RKO (cell line): Measurements from ENCODE around the gene PRMT2.
"Not testable (repeated sequence)": the region's sequence is repeated elsewhere in the genome, so short reads cannot be mapped to it uniquely, and the experiment has no call there.

Experiments
- DNase-seq: peaks from one replicate; pipeline ENCODE4 v3.0.0-alpha.2; 2016; ENCODE audit warnings: low spot score

PRMT2 gene

DNA sequence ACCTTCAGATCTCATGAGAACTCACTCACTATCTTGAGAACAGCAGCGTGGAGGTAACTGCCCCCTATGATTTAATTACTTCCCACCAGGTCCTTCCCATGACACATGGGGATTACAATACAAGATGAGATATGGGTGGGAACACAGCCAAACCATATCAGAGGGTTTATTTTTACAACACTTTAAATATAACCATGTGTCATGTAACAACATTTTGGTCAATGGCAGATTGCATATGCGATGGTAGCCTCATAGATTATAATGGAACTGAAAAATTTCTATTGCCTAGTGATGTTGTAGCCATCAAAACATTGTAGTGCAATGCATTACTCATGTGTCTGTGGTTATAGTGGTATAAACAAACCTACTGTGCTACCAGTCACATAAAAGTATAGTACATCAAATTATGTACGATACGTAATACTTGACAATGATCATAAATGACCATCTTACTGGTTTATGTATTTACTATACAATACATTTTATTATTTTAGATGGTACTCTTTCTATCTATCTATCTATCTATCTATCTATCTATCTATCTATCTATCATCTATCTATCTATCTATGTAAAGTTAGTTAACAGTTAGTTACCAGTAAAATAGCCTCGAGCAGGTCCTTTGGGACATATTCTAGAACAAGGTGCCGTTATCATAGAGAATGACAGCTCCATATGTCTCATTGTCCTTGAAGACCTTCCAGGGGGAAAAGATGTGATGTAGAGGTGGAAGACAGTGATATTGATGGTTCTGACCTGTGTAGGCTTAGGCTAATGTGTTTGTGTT, 18.0 kb upstream of the PRMT2 start:
- DNase-seq: no peak

DNA sequence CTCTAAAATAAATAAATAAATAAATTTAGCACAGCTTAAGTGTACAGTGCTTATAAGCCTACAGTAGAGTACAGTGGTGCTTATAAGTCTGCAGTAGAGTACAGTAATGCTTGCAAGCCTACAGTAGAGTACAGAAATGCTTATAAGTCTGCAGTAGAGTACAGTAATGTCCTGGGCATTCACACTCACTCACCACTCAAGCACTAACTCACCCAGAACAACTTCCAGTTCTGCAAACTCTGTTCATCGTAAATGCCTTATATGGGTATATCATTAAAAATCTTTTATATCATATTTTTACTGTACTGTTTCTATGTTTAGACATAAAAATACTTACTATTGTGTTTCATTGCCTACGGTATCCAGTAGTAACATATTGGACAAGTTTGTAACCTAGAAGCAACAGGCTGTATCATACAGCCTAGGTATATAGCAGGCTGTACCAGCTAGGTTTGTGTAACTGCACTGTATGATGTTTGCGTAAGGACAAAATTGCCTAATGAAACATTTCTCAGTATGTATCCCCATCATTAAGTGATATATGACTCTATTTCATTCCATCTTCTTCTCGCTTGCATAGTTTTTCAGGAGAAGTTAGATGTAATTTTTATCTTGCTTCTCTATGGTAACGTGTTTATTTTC, 16.6 kb upstream of the PRMT2 start:
- no peak for DNase-seq

DNA sequence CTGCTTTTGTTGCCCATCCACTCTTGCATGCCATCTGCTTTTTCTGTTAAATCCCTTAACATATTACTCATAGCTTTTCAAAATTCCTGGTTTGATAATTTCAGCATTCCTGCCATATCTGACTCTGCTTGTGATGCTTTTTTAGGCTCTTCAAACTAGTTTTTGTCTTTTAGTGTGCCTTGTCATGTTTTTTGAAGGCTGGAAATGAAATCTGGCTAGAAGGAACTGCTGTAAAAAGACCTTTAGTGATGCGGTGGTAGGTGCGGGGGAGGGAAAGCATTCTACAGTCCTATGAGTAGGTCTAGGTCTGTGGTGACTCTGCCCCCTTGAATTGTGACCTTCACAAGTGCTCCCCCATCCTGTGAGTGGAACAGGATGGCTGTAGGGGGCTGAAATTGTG, 15.6 kb upstream of the PRMT2 start:
- no peak for DNase-seq

DNA sequence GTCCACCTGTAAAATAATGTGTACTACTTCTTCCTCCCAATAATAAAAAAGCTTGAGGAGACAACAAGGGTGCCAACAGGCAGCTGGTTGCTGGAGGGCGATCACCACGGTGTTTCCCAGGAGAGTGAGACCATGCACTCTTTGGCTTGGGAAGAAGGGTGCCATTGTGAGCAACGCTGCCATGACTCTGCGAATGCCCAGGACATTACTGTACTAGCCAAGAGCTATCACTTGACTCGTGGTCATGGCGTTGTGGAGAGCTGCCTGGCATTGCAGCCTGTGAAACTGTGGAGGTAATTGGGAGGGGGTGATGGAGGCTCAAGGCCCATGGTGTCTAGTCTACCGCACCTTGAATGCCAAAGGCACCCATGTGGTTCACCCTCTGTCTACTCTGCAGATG, 14.6 kb upstream of the PRMT2 start:
- no peak for DNase-seq

- DNase-seq: no peak
These were observed 13.9 kb upstream of the PRMT2 start for GRCh38 chr21:46621457-46622182.

- no peak for DNase-seq
These were observed 13.2 kb upstream of the PRMT2 start for GRCh38 chr21:46622226-46622625.

DNA sequence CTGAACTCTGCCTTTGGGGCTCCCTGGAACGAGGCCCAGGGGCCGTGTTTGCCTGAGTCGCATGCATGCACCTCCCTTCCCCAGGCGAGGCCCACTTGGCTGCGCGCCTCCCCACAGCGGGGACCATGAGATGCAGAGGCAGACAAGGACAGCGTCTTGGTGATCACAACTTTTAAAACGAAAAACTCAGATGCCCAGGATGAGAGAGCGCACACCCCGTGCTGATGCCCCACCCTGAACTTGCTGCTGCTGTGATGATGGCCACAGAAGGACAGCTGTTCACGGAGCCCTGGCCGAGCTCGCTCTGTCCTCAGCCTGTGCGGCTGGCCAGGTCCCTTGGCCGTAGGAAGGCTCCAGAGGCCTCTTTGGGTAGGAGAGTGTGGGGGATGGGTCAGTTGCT, 11.4 kb upstream of the PRMT2 start:
- no peak for DNase-seq

DNA sequence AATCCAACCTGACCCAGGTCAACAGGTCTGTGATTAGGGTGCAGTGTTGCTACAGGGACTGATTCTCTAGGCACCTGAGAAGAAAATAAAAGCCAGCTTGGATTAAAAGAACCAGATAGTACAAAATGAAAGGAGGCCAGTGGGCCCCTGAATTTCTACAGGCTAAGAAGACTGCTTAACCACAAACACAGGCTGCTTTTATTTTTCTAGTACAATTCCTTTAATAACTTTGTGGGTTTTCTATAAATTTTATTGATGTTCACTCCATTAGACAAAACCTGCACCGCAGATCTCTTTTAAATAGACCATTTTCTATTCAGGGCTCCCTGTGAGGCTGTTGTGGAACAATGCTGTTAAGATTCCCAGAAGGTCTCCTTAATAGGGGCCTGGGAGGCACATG, 9.7 kb upstream of the PRMT2 start:
- no peak for DNase-seq

DNA sequence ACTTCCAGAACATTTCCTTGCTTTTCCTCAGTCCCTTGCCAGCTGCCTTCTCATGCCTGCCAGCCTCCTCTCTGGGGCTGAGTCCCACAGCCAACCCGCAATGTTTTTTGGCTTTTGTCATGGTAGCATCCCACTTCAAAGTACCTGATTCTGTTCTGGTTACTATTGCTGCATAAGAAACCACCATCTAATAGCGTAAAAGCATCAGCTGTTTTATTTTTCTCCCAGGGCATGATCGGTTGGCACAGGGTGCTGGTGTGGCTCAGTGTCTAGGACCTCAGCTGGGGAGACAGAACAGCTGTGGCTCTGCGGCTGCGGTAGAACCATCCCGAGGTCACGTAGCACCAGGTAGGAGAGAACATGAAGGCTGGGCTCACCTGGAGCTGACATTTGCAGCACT, 8.9 kb upstream of the PRMT2 start:
- DNase-seq: no peak

GRCh38 chr21:46626975-46627501, 8.4 kb upstream of the PRMT2 start:
- DNase-seq: no peak

DNA sequence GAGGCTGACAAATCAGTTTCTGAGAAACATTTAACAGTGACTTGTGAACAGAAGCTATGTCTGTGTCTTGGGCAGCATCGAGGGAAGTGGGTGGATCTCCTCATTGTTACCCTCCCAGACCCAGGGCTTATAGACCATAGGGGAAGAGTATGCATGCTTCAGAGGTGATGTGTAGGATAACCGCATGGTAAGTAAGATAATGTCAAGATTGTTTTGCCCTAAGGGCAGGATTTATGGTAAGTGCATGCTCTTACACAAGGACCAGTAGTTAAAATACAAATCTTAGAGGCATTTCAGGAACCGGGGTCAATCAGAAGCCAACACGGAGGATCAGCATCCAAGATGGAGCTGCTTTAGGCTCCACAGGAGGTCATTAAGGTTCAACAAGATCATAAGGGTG, 7.7 kb upstream of the PRMT2 start:
- no peak for DNase-seq

DNA sequence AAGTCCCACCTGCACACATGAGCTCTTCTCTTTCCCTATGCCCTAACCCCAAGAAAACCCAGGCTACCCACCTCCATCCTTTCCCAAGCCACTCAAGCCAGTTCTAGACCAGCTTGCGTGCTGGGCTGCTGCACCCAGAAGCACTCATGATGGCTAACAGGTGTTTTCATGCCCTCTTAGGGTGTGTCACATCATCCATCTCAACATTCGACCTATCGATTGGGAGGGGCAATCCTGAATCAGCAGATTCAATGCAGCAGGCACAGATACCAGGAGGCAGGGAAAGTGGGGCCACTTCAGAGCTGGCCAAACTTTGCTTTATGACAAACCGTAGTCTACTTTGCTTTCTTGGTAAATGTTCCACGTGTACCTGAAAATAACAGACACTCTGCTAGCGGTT, 6.6 kb upstream of the PRMT2 start:
- DNase-seq: no peak

DNA sequence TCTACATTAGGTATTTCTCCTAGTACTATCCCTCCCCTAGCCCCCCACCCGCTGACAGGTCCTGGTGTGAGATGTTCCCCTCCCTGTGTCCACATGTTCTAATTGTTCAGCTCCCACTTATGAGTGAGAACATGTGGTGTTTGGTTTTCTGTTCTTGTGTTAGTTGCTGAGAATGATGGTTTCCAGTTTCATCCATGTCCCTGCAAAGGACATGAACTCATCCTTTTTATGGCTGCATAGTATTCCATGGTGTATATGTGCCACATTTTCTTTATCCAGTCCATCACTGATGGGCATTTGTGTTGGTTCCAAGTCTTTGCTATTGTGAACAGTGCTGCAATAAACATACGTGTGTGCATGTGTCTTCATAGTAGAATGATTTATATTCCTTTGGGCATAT, 4.6 kb upstream of the PRMT2 start:
- not testable (repeated sequence) for DNase-seq

- no peak for DNase-seq
These were observed 1.9 kb upstream of the PRMT2 start for GRCh38 chr21:46633566-46633965.

- no peak for DNase-seq
These were observed 1.0 kb upstream of the PRMT2 start for GRCh38 chr21:46634427-46634826.

- DNase-seq: peak; percentile 89
These were observed 529 bp upstream of the PRMT2 start for GRCh38 chr21:46634966-46635323.

GRCh38 chr21:46636181-46636512, 673 bp downstream of the PRMT2 start:
- no peak for DNase-seq

- peak; percentile 8 for DNase-seq
These were observed 1.2 kb downstream of the PRMT2 start for GRCh38 chr21:46636550-46637285.

- DNase-seq: peak; percentile 25
These were observed 2.7 kb downstream of the PRMT2 start for GRCh38 chr21:46637952-46638746.

DNA sequence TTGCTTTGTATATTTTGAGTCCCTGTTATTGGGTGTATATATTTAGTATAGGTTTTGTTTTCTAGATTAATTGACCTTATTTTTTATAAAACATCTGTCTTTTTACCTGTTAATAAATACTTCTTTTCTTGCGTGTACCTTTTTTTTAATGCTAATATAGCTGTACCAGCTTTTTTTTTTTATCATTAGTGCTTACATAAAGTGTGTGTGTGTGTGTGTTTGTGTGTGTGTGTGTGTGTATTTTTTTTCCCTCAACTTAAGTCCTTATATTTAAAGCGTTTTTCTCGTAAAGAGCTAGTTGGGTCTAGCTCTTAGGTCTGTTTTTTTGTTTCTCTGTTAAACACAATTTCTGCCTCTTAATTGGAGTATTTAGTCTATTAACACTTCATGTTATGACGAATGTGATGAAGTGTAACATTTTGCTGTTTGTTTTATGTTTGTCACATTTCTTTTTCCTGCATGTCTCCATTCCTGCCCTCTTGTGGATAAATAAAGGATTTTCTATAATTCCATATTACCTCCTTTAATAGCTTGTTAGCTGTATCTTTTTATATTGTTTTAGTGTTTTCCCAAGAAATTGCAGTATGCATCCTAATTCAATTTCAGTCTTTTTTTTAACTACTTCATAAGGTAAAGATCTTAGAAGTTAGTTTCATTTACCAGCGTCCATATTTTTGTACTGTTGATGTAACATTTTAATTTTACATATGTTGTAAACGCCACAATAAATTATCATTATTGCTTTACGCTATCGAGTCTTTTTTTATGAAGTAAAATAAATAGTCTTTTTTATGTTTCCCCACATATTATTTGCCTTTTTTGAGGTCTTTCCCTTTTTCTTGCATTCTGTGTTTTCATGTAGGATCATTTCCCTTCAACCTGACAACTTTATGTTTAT, 4.3 kb downstream of the PRMT2 start:
- DNase-seq: peak; percentile 69

DNA sequence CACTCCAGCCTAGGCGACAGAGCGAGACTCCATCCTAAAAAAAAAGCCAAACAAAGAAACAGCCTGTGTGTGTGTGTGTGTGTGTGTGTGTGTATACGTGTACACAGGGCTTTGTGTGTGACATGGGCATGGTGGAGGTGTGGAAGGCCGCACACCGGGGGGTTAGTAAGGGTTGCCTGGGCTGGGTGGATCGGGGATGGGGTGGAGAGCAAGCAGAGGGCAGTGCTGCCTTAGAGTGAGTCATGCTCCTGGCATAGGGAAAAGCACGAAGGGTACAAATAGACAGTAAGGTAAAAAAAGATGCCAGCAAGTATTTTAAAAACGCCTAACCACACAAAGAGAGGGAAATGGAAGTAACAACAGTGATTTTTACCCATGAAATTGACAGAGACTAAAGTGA, 6.2 kb downstream of the PRMT2 start:
- no peak for DNase-seq
